Progenitor cell of endocrine pancreas (in vitro differentiated cells): ENCODE data around the gene TMEM145. TPM values are rescaled to one million over a fixed set of nuclear protein-coding genes. Genes with fewer than 3 reads are reported as not detected.

Experiments used
- DNase-seq: peaks from one replicate; pipeline ENCODE4 v3.0.0; 2021; ENCODE audit warnings: low spot score; ENCODE audit not compliant: unreplicated experiment
- H3K27ac Mint-ChIP-seq: 2 replicates; pipeline ENCODE4 v1.8.0; 2021; ENCODE audit warnings: mild to moderate bottlenecking, moderate library complexity, mixed read lengths
- H3K27me3 Mint-ChIP-seq: 2 replicates; pipeline ENCODE4 v1.8.0; 2021; ENCODE audit warnings: mixed read lengths
- H3K36me3 Mint-ChIP-seq: 2 replicates; pipeline ENCODE4 v1.8.0; 2022; ENCODE audit warnings: mixed read lengths; ENCODE audit not compliant: insufficient read depth
- H3K4me1 Mint-ChIP-seq: 2 replicates; pipeline ENCODE4 v1.8.0; 2021; ENCODE audit warnings: low read depth, mixed read lengths
- H3K4me3 Mint-ChIP-seq: 2 replicates; pipeline ENCODE4 v1.8.0; 2021; ENCODE audit warnings: low read depth, mild to moderate bottlenecking, moderate library complexity, mixed read lengths
- H3K9me3 Mint-ChIP-seq: 2 replicates; pipeline ENCODE4 v1.8.0; 2021; ENCODE audit warnings: low read depth, mixed read lengths
- total RNA-seq: library from RNA; stranded (reverse); gene quantifications from 2 replicates; pipeline ENCODE4 v1.2.1, GENCODE V29; 2021
- TF ChIP-seq, protein P1 (sequence below): fragments of 200-600 bp; sonication (generic); IDR thresholded peaks from one replicate; pipeline ENCODE4 v1.5.0; 2021; ENCODE audit warnings: antibody characterized with exemption, mild to moderate bottlenecking; ENCODE audit not compliant: unreplicated experiment

TMEM145 gene
- total RNA-seq, 1 donor from 2014 or later = 1.9 TPM

DNA sequence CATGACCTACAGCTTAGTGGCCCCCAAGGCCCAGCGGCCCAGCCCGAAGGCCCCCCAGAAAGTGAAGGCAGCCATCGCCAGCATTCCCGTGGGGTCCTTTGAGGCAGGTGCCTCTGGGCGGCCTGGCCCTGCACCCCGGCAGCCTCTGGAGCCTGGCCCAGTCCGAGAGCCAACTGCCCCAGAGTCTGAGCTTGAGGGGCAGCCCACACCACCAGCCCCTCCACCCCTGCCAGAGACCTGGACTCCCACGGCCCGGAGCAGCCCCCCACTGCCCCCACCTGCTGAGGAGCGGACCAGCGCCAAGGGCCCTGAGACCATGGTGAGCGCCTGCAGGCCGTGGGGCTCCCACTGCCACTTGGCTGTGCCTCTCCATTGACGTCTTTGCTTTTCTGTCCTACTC lies 20.1 kb upstream of the TMEM145 start:
- Mint-ChIP-seq H3K36me3 (peaks cover 16% of the 10 kb centered on the region), H3K27ac (peak overlapping the region; percentile 93)

DNA sequence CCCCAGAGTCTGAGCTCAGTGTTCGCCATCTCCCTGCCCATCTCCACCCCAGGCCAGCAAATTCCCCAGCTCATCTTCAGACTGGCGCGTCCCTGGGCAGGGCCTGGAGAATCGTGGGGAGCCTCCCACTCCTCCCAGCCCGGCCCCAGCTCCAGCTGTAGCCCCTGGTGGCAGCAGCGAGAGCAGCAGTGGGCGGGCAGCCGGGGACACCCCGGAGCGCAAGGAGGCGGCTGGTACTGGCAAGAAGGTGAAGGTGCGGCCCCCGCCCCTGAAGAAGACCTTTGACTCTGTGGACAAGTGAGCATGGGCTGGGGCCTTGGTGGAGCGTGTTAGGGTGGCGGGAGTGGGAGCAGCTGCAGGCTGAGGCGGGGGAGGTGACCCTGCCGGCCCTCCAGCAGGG lies 19.6 kb upstream of the TMEM145 start:
- TF ChIP-seq, protein P1, sequence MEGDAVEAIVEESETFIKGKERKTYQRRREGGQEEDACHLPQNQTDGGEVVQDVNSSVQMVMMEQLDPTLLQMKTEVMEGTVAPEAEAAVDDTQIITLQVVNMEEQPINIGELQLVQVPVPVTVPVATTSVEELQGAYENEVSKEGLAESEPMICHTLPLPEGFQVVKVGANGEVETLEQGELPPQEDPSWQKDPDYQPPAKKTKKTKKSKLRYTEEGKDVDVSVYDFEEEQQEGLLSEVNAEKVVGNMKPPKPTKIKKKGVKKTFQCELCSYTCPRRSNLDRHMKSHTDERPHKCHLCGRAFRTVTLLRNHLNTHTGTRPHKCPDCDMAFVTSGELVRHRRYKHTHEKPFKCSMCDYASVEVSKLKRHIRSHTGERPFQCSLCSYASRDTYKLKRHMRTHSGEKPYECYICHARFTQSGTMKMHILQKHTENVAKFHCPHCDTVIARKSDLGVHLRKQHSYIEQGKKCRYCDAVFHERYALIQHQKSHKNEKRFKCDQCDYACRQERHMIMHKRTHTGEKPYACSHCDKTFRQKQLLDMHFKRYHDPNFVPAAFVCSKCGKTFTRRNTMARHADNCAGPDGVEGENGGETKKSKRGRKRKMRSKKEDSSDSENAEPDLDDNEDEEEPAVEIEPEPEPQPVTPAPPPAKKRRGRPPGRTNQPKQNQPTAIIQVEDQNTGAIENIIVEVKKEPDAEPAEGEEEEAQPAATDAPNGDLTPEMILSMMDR = peak; percentile 32
- H3K4me1 Mint-ChIP-seq = no peaks in the 10 kb centered on the region
- no peak overlapping the region for H3K4me3 Mint-ChIP-seq
- no peaks in the 10 kb centered on the region for H3K27me3 Mint-ChIP-seq
- peak overlapping the region; percentile 93 for H3K27ac Mint-ChIP-seq
- peaks cover 15% of the 10 kb centered on the region for H3K36me3 Mint-ChIP-seq
- H3K9me3 Mint-ChIP-seq = no peaks in the 10 kb centered on the region
- DNase-seq = no peak

More for the DNA sequence above, 20.1 kb upstream of the TMEM145 start:
- DNase-seq = no peak
- no peaks in the 10 kb centered on the region for H3K4me1 Mint-ChIP-seq
- no peaks in the 10 kb centered on the region for H3K27me3 Mint-ChIP-seq
- TF ChIP-seq, protein P1 = no peak
- no peak overlapping the region for H3K4me3 Mint-ChIP-seq
- no peaks in the 10 kb centered on the region for H3K9me3 Mint-ChIP-seq

DNA sequence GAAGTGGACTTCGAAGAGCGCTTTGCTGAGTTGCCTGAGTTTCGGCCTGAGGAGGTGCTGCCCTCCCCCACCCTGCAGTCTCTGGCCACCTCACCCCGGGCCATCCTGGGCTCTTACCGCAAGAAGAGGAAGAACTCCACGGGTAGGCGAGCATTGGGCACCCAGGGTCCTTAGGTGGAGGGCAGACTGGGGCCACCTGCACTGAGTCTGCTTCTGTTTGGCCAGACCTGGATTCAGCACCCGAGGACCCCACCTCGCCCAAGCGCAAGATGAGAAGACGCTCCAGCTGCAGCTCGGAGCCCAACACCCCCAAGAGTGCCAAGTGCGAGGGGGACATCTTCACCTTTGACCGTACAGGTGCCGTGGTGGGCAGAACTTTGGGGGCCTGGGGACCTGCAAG lies 19.2 kb upstream of the TMEM145 start:
- Mint-ChIP-seq H3K4me1 (no peaks in the 10 kb centered on the region), H3K27ac (no peak overlapping the region), H3K4me3 (no peak overlapping the region), H3K27me3 (no peaks in the 10 kb centered on the region), H3K9me3 (no peaks in the 10 kb centered on the region), H3K36me3 (peaks cover 15% of the 10 kb centered on the region)
- TF ChIP-seq, protein P1 = no peak
- DNase-seq = no peak

DNA sequence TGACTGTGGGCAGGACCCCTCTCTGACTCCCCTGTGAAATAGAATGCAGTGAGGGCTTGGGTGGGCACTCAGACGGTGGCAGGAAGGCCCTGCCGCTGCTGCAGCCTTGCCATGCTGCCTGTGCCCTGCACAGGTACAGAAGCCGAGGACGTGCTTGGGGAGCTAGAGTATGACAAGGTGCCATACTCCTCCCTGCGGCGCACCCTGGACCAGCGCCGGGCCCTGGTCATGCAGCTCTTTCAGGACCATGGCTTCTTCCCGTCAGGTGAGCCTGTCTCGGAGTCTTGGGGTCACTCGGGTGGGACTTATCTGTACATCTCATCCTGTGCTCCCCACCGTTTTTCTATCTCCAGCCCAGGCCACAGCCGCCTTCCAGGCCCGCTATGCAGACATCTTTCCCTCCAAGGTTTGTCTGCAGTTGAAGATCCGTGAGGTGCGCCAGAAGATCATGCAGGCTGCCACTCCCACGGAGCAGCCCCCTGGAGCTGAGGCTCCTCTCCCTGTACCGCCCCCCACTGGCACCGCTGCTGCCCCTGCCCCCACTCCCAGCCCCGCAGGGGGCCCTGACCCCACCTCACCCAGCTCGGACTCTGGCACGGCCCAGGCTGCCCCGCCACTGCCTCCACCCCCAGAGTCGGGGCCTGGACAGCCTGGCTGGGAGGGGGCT lies 18.5 kb upstream of the TMEM145 start:
- Mint-ChIP-seq H3K4me1 (no peaks in the 10 kb centered on the region), H3K9me3 (no peaks in the 10 kb centered on the region), H3K27me3 (no peaks in the 10 kb centered on the region), H3K36me3 (peaks cover 15% of the 10 kb centered on the region), H3K4me3 (no peak overlapping the region), H3K27ac (no peak overlapping the region)
- no peak for DNase-seq
- TF ChIP-seq, protein P1 = no peak

DNA sequence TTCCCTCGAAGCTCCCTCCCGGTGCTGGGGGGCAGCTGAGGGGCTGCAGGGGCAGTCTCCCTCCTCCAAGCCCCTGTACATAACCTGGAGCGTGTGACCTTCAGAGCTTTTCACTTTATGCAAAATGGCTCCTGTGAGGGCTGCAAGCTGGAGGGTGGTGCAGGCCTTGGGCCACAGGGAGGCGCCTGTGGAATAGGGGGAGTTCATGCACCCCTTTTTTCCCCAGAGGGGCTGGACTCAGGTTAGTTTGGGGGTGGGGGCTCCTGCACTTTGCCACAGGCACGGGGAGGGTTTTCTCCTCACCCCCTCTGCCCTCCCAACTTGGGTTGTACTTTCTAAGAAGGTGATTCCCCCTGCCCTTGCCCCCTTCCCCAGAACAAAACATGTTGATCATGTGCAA lies 17.8 kb upstream of the TMEM145 start:
- Mint-ChIP-seq H3K4me3 (no peak overlapping the region), H3K4me1 (no peaks in the 10 kb centered on the region), H3K36me3 (peaks cover 18% of the 10 kb centered on the region), H3K27me3 (no peaks in the 10 kb centered on the region), H3K9me3 (no peaks in the 10 kb centered on the region), H3K27ac (no peak overlapping the region)
- TF ChIP-seq, protein P1 = no peak
- no peak for DNase-seq
